Measurements from ENCODE around the gene CNN2.

CNN2 gene

DNA sequence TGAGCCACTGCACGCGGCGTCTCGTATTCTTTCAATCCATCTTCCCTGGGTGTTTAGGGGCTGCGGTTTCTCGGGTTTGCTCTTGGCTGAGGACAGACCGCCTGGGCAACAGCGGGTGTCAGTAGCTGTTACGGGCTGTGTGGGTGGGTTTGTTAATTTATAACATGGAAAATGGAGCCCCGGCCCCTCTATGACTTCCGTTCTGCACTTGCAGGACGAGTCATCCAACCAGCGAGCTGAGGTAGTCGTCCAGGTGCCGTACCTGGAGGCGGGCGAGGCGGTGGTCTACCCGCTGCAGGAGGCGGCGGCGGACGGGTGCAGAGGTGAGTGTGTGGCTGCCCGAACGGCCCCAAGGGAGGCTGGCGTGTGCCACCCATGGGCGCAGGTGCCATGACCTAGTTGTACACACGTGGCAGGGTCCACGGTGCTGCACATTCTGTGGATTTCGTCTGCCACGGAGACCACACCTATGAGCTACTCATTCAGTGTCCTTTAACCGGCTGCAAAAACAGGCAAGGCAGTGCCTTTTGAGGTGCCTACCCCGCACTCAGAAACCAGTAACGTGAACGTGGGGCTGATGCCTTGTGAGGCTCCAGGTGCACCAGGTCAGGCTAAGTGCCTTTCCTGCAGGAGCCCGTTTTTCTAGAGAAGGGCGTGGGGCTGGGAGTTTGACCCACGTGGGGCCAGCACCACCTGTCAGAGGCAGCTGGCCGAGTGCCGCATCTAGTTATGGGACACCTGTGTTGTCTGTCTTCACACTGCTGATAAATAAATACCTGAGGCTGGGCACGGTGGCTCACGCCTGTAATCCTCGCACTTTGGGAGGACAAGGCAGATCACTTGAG, 57.8 kb downstream of the CNN2 start:
- peak; percentile 48 for DNase-seq

DNA sequence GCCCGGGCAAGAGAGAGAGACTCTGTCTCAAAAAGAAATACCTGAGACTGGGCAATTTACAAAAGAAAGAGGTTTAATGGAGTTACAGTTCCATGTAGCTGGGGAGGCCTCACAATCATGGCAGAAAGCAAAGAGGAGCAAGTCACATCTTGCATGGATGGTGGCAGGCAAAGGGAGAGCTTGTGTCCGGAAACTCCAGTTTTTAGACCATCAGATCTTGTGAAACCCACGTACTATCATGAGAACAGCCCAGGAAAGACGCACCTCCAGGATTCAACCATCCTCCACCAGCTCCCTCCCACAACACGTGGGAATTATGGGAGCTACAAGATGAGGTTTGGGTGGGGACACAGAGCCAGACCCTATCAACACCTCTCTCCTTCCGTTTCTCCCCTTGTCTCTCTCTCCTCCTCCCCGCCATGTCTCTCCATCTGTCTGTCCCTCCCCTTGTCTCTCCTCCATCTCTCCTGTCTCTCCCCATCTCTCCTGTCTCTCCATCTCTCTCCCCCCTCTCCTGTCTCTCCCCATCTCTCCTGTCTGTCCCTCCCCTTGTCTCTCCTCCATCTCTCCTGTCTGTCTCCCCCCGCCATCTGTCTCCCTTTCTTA, 58.7 kb downstream of the CNN2 start:
- no peak for DNase-seq

DNA sequence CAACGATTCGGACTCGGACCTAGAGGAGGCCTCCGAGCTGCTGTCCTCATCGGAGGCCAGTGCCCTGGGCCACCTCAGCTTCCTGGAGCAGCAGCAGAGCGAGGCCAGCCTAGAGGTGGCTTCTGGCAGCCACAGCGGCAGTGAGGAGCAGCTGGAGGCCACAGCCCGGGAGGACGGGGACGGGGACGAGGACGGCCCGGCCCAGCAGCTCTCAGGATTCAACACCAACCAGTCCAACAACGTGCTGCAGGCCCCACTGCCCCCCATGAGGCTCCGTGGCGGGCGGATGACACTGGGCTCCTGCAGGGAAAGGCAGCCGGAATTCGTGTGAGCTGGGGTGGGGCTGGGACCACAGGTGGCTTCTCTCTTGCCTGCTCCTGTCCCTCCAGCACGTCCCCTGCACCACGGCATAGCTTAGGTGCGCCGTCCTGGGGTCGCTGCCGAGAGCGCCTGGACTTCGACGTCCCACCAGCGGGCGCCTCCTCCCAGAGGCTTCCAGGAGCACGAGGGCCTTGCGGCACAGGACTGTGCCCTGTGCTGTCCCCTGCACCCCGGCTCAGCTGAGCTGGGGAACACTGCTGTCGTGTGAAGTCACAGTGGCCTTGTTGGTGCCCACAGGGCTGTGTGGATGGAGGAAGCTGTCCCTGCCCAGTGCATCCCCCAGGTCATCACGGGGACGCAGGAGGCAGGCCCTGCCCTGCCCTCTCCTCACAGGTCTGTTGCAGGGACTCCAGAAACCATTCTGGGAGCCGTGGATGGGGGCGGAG, 59.5 kb downstream of the CNN2 start:
- no peak for DNase-seq

DNA sequence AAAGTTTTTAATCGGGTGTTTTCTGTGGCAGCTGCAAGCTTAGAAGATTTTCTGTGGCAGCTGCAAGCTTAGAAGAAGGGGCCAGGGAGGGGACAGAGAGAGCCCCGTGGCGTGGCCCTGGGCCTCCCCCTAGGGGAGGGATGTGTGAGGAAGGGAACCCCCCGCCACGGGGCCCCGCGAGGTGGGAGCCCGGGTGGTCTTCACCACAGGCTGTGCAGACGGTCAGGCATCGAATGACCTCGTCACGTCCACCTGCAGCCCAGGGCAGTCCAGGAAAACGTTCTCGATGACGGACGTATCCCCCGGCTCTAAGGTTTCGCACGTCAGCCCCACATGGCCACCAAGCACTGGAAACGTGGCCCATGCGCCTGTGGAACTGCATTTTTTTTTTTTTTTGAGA, 60.2 kb downstream of the CNN2 start:
- no peak for DNase-seq

DNA sequence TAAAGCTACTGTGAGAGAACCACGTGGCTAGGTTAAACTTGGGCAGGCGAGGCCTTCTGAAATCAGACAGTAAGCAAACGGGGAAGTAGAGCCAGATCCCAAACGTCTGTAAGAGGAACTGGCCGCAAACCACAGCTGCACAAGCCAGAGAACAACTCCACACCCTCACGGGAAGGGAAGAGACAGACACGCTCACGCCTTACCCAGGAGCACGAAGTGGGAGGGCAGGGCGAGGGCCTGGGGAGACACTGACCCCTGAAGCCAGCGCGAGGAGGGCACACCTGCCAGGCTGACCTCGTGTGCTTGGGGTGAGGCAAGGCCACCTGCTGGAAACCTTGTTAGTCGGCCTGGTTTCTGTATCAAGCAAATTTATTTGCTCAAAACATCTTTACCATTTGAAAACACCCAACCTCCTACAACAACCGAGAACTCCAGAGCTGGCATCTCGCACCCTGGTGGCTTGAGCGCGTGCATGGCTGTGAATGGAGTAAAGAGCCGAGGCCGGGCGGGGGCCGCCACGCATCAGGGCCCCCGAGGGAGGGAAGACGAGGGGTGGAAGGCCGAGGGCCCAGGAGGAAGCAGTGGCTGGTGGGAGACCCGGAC, 61.5 kb downstream of the CNN2 start:
- DNase-seq: no peak

DNA sequence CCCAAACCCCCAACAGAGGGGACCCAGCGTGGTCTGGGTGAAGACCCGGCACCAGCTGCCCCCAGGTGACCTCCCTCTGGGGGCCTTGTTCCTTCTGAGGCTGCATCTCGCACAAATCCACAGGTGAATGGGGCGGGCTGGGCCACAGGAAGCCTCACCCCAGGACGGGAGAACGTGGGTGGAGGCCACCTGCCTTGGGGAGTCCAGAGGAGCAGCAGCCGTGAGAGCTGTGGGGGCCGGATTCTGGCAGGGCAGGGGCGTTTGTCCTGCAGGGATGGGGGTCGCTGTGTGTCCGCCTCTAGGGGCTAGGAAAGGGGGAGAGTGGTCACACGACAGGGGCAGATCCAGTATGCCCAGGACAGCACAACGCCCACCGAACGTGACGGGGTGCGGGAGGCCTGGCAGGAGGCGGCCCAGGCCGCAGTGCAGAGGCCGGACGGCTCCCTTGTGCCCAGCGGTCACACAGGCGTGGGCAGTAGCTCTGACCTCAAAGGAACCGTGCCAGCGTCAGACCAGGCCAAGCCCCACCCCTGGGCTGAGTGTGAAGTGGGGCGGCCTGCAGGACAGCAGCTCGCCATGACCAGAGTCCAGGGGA, 62.1 kb downstream of the CNN2 start:
- DNase-seq: no peak
